ENCODE measurements around the gene ACTN1. TPM values are rescaled to one million over a fixed set of nuclear protein-coding genes. Genes with fewer than 3 reads are reported as not detected.

ACTN1 gene
- total RNA-seq, 1 donor = 447 TPM

- Histone ChIP-seq H3K9me3 (ENCODE audit: low read depth, low read length) (no peaks in the 10 kb centered on the region), H4K20me1 (ENCODE audit: insufficient read depth, low read length) (peaks cover 16% of the 10 kb centered on the region), H3K27ac (ENCODE audit: low read depth, low read length) (peak overlapping the region; percentile 91), H3K36me3 (ENCODE audit: insufficient read depth, low read length) (peaks cover 23% of the 10 kb centered on the region), H3K79me2 (ENCODE audit: insufficient read depth, low read length) (peaks cover 43% of the 10 kb centered on the region), H2AFZ (ENCODE audit: low read length) (peak overlapping the region; percentile 43), H3K4me2 (ENCODE audit: insufficient read depth, low read length) (peak overlapping the region; percentile 91), H3K4me1 (ENCODE audit: insufficient read depth, low read length) (peaks cover 60% of the 10 kb centered on the region), H3K27me3 (ENCODE audit: insufficient read depth, low read length) (no peaks in the 10 kb centered on the region), H3K4me3 (ENCODE audit: insufficient read depth, low read length) (peak overlapping the region; percentile 96)
- TF ChIP-seq, protein P1, sequence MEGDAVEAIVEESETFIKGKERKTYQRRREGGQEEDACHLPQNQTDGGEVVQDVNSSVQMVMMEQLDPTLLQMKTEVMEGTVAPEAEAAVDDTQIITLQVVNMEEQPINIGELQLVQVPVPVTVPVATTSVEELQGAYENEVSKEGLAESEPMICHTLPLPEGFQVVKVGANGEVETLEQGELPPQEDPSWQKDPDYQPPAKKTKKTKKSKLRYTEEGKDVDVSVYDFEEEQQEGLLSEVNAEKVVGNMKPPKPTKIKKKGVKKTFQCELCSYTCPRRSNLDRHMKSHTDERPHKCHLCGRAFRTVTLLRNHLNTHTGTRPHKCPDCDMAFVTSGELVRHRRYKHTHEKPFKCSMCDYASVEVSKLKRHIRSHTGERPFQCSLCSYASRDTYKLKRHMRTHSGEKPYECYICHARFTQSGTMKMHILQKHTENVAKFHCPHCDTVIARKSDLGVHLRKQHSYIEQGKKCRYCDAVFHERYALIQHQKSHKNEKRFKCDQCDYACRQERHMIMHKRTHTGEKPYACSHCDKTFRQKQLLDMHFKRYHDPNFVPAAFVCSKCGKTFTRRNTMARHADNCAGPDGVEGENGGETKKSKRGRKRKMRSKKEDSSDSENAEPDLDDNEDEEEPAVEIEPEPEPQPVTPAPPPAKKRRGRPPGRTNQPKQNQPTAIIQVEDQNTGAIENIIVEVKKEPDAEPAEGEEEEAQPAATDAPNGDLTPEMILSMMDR (IDR thresholded peaks at IDR 0.05; ENCODE audit: extremely low read depth, low read depth, low read length) = no peak
- peak; percentile 90 for DNase-seq (ENCODE audit: insufficient read length, low spot score, missing footprints)
Measured at GRCh38 chr14:68979722-68980451, 785 bp upstream of the ACTN1 start.

DNA sequence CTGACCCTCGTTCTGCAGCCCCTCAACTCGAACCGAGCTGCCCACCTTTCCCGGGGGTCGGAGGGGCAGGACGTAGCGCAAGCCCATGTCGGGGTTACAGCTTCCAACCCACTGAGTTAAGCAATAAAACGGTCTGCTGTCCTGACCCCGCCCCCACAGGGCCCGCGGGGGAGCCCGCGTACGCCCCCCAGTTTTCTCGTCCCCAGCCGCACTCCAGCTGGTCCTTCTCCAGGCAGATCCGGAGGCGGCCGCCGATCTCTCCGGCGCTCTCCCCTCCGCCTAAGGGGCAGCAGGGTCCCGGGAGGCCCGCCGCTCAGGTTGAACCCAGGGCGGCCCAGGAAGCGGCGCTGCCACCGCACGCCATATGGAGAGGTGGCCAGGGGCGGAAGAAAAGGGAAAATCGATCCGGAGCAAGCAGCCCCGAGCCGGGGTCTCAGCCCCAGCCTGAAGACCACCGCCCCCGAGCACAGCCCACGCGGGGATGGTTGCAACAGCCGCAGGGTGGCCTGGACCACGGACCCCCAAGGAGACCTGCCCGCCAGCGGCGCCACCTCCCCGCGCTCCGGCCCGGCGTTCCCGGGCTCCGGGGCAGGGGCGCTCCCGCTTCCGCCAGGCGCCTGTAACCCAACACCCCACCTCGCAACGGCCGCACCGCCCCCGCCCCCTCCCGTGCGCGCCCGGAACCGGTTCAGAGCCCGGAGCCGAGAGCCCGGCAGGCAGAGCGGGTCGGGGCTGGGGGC is 760 bp downstream of the ACTN1 start:
- peak overlapping the region; percentile 96 for H3K4me3 ChIP-seq (ENCODE audit: insufficient read depth, low read length)
- H2AFZ ChIP-seq (ENCODE audit: low read length) = no peak overlapping the region
- no peaks in the 10 kb centered on the region for H3K27me3 ChIP-seq (ENCODE audit: insufficient read depth, low read length)
- H3K36me3 ChIP-seq (ENCODE audit: insufficient read depth, low read length) = peaks cover 38% of the 10 kb centered on the region
- peak overlapping the region; percentile 84 for H3K27ac ChIP-seq (ENCODE audit: low read depth, low read length)
- DNase-seq (ENCODE audit: insufficient read length, low spot score, missing footprints) = peak; percentile 94
- peak overlapping the region; percentile 90 for H3K4me2 ChIP-seq (ENCODE audit: insufficient read depth, low read length)
- H4K20me1 ChIP-seq (ENCODE audit: insufficient read depth, low read length) = peaks cover 31% of the 10 kb centered on the region
- H3K9me3 ChIP-seq (ENCODE audit: low read depth, low read length) = no peaks in the 10 kb centered on the region
- H3K4me1 ChIP-seq (ENCODE audit: insufficient read depth, low read length) = peaks cover 73% of the 10 kb centered on the region
- TF ChIP-seq, protein P1 (IDR thresholded peaks at IDR 0.05; ENCODE audit: extremely low read depth, low read depth, low read length) = no peak
- peaks cover 59% of the 10 kb centered on the region for H3K79me2 ChIP-seq (ENCODE audit: insufficient read depth, low read length)

DNA sequence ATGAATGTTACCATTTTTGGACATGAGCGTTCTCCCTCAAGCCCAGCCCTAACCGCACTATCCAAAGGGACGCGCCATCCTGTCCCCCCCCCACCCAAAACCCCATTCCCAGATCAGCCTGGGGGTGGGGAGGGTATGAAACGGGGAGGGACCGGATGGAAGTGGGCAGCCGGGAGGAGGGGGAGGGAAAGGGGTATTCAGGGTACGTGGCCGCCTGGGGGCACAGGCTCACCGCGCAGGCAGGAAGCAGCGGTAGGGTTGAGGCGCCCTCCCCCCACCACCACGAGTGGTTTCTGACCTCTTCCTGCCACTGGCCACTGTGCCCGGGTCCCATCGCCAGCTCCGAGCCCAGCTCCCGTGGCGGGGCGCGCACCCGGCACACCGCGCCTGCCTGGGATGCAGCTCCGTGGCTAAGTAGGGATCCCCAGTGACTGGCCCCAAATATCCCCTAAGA is 1.4 kb downstream of the ACTN1 start:
- no peak overlapping the region for H2AFZ ChIP-seq (ENCODE audit: low read length)
- peak; percentile 95 for DNase-seq (ENCODE audit: insufficient read length, low spot score, missing footprints)
- H3K4me2 ChIP-seq (ENCODE audit: insufficient read depth, low read length) = peak overlapping the region; percentile 90

More for the DNA sequence above, 1.4 kb downstream of the ACTN1 start:
- peaks cover 65% of the 10 kb centered on the region for H3K79me2 ChIP-seq (ENCODE audit: insufficient read depth, low read length)
- H3K36me3 ChIP-seq (ENCODE audit: insufficient read depth, low read length) = peaks cover 44% of the 10 kb centered on the region
- H4K20me1 ChIP-seq (ENCODE audit: insufficient read depth, low read length) = peaks cover 37% of the 10 kb centered on the region
- H3K27ac ChIP-seq (ENCODE audit: low read depth, low read length) = peak overlapping the region; percentile 84
- peak overlapping the region; percentile 96 for H3K4me3 ChIP-seq (ENCODE audit: insufficient read depth, low read length)
- peaks cover 72% of the 10 kb centered on the region for H3K4me1 ChIP-seq (ENCODE audit: insufficient read depth, low read length)
- H3K9me3 ChIP-seq (ENCODE audit: low read depth, low read length) = no peaks in the 10 kb centered on the region
- TF ChIP-seq, protein P1 (IDR thresholded peaks at IDR 0.05; ENCODE audit: extremely low read depth, low read depth, low read length) = no peak
- H3K27me3 ChIP-seq (ENCODE audit: insufficient read depth, low read length) = no peaks in the 10 kb centered on the region
